NCI-H2227 (cell line): ENCODE results near the gene LRRC43.
"Not testable (repeated sequence)": the region's sequence is repeated elsewhere in the genome, so short reads cannot be mapped to it uniquely, and the experiment has no call there.

Source experiments
- DNase-seq: peaks from one replicate; lab custom pipeline; 2025; ENCODE audit not compliant: unreplicated experiment; lab: John Stamatoyannopoulos, UW

Gene LRRC43

DNA sequence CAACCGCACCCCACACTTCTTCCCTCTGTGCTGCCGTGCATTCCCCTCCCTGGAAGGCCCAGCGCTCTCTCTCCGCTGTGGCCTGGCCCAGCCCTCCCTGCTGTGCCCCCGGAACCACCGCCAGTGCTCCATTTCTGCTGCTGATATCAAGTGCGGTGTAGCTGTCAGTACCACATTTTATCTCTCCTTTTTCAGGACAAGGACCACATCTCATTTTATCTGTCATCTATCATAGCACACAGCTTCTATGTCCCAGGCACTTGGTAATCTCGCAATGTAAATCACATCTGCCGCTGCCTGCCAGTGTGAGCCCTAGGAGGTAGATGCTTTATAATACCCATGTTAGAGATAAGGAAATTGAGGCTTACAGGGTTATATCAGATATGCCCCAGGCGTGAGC, 27.2 kb upstream of the LRRC43 start:
- no peak for DNase-seq

DNA sequence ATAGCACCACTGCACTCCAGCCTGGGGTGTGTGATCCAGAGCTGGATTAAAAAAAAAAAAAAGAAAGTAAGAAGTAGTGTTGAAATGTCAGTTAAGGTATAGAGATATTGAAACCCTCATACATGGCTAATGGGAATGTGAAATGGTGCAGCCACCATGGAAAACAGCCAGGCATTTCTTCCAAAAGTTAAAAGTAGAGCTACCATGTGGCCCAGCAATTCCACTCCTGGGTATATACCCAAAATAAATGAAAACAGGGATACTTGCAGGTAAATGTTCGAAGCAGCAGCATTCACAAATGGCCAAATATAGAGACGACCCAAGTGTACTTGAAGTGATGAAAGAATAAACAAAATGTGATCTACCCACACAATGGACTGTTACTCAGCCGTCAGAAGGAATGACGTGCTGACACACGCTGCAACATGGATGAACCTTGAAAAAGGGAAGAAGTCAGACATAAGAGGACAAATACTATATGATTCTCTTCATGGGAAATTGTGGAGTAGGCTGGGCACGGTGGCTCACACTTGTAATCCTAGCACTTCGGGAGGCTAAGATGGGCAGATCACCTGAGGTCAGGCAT, 24.1 kb upstream of the LRRC43 start:
- DNase-seq = no peak

DNA sequence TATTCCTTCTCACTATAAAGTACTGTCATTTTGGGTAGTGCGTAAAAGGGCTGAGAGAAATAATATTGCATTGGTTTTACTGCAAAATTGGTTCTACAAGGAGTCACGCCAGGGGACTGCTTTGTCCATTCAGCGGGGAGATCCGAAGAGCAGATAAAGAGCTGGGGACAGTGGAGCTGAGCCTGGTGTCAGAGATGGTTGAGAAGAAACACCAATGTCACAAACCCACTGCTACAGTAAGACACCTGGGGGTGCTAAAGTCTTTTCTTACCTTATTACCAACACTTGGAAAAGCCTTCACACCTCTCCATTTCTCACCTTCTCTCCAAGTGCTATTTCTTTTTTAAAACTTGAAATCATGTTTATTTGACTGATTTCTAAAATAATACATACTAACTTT, 23.0 kb upstream of the LRRC43 start:
- no peak for DNase-seq

DNA sequence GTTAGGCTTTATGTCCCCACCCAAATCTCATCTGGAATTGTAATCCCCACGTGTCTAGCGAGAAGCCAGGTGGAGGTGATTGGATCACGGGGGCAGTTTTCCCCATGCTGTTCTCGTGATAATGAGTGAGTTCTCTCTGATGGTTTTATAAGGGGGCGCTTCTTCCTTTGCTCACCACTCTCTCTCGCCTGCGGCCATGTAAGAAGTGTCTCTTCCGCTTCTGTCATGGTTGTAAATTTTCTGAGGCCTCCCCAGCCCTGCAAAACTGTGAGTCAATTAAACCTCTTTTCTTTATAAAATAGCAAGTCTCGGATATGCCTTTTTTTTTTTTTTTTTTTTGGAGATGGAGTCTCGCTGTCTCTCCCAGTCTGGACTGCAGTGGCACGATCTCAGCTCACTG, 22.2 kb upstream of the LRRC43 start:
- DNase-seq = no peak

DNA sequence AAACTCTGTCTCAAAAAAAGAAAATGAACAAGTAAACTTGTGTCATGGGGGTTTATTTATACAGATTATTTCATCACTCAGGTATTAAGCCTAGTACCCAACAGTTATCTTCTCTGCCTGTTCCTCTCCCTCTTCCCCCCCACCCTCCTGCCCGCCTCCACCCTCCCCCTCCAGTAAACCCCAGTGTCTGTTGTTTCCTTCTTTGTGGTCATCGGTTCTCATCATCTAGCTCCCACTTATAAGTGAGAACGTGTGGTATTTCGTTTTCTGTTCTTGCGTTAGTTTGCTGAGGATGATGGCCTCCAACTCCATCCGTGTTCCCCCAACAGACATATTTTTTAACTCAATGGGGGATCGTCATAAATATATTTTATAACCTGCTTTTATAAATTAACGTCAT, 21.2 kb upstream of the LRRC43 start:
- no peak for DNase-seq

DNA sequence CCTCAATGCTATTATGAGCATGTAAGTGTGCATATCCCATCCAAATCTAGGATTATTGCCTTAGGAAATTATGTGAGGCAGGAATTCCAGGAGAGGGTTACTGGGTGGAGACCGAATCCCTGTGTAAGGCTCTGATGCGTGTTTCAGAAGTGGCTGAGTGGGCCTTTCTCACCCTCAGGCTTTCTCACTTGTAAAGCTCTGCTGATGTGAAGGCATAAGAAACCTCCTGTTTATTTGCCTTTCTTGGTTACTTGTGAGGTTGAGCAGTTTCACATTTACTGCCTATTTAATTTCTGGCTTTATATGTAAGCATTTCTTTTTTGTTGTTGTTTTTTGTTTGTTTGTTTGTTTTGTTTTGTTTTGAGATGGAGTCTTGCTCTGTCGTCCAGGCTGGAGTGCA, 19.9 kb upstream of the LRRC43 start:
- no peak for DNase-seq

DNA sequence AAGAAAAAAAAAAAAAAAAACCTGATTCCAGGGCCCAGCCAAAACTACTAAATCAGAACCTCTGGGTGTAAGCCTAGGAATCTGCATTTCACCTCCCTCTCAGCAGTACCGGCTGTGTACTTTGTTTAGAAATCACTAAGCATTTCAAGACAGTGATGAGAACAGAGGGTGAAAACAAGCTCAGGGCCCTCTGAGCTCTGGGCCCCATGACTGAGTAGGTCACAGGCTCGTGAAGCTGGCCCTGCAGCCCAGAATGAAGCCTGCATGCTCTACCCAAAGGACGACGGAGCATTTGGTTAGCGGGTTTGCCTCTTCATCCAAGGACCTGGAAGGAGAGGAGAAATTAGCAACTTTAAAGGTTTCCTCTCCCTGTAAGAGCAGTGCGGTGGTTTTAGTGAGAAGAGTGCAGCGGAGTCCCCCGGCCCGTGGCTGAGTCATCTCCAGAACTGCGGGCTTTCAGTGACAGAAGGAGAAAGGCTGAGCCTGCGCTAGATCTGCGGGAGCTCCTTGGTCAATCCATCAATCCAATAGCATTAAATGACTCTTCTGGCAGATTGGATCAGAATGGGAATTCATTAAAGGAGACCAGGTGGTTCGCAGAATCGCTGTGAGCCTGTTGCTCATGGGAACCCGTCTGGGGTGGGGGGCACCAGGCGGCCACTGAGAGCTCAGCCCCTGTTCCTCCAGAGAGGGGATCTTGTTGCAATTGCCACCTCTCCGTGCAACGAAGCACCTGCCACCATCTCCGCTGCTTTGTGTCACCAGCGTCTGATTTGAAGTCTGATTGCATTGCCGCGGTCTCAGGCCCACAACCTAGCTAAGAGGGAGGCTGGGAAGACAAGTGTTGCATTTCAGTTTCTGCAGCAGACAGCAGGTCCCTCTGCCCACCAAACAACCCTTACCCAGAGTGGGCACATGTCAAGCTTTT, 16.2 kb upstream of the LRRC43 start:
- DNase-seq = no peak

DNA sequence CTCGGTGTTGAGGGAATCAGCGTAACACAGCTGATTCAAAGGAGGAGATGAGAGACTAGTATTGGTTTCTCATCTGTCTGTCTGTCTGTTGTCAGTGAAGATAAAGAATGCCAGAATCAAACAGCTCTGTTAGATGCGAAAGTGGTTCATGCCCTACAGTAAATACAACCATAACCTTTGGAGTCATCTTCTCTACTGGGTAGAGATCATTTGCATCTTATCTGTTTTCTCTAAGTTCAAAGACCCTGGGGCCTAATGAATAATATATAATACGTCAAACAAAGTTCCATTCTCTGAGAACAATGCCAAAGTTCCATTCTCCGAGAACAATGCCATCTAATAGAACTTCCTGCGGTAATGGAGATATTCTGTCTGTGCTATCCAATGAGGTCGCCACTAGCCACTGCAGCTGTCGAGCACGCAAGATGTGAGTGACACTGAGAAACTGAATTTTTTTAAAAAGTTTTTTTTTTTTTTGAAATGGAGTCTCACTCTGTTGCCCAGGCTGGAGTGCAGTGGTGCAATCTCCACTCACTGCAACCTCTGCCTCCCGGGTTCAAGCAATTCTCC, 15.5 kb upstream of the LRRC43 start:
- no peak for DNase-seq

DNA sequence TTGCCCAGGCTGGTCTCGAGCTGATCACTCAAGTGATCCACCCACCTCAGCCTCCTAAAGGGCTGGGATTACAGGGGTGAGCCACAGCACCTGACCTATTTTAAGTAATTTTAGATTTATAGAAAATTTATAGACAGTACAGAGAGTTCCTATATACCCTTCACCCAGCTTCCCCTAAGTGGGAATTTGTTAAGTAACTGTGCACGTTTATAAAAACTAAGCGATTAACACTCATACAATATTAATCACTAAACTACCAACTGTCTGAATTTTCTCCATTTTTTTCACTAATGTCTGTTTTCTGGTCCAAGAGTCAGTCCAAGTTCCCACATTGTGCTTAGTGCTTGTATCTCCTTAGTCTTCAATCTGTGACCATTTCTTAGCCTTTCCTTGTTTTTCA, 14.4 kb upstream of the LRRC43 start:
- no peak for DNase-seq

DNA sequence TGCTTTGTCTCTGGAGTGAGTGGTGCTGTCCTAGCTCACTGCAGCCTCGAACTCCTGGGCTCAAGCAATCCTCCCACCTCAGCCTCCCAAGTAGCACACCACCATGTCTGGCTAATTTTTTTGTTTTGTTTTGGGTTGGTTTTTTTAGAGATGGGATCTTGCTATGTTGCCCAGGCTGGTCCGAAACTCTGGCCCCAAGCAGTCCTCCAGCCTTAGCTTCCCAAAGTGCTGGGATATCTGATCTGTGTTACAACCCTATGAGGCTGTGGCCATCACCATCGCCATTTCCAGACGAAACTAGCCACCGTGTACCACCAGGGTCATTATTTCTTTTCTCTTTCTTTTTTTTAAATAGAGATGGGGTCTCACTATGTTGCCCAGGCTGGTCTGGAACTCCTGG, 11.5 kb upstream of the LRRC43 start:
- no peak for DNase-seq

DNA sequence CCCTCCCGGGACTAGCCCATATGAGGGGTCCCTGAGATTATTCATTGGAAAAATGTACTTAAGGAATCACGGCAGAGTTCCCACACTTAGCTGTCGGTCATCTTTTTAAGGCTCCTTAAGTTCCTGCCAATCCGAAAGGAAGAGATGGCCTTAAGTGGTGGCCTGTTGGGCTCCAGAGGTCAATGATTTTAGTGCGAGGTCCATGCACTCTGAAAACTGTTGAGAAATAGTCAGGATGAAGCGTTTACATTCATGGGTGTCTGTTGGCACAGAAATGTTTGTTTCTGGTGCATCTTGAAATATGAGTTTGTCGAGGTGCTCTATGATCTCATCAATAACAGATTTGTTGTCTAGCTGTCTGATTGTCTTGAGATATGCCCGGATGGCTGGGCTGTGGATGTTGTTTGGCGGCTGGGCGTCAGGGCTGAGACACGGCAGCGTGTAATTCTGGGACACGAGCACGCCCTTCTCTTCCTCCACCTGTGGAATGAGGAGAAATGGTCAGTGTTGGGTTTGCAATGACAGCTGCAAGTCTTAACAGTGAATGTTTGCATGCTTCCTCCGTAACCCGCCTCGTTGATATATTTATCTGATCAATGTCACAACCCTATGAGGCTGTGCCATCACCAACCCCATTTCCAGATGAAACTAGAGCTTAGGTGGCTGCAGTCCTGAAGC, 10.5 kb upstream of the LRRC43 start:
- DNase-seq = no peak

DNA sequence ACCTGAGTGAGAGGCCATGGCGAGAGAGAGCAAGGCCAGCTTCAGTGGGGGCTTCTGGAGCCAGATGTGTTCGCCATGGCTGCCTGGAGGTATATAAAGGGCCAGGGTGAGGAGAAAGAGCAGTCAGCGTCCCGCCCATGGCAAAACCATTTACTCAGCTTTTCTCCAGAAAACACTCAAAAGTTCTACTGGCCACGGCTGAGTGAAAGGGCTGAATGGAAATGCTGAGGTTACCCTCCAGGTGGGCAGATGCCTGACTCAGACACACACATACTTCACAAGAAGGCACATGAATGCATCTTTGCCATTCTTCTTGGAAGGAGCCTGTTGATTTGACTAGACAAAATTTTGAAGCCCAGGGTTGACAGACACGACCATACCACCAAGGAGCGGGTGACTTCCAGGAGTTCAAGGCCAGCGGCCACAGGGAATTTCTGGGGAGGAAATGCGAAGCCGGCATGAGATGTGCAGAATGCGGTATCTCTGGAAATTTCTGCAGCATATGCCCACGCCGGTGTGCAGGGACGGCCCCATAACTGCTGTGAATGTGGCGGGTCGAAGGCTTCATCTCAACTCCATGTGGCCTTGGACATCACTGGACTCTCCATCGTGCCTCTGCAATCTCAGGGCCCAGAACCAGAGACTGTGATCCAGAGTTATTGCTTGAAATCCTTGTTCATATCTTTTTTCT, 8.6 kb upstream of the LRRC43 start, which contains the start of gene IL31:
TSS of gene IL31 (minus strand) at position 67 of the 691 bp plus-strand sequence. CDS start at position 18, 49 bp downstream.
- DNase-seq = no peak

DNA sequence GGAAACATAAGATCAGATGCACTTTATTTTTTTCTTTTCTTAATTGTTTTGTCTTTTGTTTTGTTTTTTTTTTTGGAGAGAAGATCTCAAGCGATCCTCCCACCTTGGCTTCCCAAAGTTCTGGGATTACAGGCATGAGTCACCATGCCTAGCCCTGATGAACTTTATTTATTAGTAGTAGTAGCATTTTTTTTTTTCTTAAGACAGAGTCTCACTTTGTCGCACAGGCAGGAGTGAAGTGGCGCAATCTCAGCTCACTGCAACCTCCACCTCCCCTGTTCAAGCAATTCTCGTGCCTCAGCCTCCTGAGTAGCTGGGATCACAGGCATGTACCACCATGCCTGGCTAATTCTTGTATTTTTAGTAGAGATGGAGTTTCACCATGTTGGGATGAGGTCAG, 6.5 kb upstream of the LRRC43 start:
- DNase-seq = not testable (repeated sequence)

DNA sequence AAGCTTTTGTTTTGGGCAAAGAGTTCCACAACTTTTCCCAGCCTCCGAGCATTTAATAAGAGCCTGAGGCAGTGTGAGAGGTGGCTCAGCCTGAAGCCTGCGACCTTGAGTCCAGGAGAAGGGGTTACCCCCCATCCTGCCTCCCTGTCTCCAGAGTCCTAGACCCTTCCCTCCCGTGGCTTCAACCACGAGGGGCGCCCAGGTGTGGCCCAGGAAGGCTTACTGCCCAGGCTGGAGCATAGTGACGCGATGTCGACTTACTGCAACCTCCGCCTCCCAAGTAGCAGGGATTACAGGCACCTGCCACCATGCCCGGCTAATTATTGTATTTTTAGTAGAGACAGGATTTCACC, 641 bp downstream of the LRRC43 start:
- no peak for DNase-seq

DNA sequence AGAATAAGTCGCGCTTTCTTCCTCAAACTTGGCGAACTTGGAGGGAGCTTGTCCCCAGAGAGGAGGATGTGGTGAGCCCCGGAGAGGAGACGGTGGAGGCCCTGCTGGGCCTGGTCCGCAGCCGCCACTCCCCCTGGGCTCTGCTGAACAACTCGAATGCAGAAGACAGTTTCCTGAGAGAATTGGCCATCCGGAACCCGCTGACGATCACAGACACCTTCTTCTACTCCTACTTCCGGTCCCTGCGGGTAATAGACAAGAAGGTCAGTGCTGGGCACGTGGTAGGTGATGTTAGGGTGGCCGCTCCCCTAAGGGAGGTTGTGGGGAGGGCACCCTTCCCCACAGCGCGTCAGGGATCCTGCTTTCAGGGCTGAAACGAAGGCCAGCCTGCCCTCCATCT, 1.6 kb downstream of the LRRC43 start:
- no peak for DNase-seq

DNA sequence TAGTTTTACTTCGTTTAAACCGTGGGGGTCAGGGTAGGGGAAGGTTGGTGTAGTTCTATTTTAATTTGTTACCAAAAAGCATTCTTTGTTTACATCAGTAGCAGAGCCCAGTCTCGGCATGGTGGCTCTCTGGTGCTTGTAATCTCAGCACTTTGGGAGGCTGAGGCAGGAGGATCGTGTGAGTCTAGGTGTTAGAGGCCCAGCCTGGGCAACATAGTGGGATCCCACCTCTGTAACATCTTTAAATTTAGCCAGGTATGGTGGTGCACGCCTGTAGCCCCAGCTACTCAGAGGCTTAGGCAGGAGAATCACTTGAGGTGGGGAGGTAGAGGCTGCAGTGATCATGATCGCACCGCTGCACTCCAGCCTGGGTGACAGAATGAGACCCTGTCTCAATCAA, 2.2 kb downstream of the LRRC43 start:
- no peak for DNase-seq

DNA sequence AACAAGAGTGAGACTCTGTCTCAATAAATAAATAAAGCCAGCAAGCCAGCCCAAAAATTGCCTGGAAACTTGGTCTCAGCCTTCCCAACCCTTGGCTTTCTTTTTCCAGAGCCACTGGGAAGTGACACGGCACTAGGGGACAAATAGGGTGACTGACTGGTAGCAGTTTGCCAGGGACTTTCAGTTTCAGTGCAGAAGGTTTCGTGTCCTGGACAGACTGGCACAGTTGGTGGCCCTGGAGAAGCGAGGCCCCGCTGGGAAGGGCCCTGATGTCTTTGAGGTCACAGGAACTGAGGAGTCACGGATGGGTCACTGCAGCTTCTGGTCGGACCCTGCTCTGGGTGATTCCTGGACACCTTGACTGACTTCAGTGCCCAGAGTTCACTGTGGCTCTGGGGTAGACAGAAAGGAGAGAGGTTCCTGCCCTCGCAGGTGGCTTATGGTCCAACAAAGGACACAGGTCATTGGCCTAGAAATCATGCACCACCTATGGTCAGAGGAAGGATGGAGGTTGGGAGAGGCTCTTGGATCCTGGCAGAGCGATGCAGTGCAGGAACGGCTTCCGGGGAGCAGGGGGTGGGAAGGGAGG, 2.7 kb downstream of the LRRC43 start:
- DNase-seq = no peak

DNA sequence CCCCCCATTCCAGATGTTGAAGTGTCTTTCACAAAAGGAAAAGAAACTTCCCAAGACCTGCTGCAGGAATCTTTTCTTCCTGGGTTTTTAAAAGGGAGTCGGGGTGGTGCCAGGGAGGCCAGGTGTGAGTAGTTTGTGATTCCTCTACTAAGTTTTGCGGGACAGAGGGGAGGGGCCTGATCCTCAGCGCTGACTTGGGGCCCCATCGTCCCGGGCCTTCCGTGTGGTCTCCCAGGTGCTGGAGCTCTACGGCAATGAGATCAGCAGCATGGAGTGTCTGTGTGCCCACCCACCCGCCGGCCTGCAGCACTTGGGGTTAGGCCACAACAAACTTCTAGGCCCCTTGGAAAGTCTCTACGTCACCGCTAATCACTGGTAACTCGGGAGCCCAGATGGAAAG, 4.5 kb downstream of the LRRC43 start:
- no peak for DNase-seq

DNA sequence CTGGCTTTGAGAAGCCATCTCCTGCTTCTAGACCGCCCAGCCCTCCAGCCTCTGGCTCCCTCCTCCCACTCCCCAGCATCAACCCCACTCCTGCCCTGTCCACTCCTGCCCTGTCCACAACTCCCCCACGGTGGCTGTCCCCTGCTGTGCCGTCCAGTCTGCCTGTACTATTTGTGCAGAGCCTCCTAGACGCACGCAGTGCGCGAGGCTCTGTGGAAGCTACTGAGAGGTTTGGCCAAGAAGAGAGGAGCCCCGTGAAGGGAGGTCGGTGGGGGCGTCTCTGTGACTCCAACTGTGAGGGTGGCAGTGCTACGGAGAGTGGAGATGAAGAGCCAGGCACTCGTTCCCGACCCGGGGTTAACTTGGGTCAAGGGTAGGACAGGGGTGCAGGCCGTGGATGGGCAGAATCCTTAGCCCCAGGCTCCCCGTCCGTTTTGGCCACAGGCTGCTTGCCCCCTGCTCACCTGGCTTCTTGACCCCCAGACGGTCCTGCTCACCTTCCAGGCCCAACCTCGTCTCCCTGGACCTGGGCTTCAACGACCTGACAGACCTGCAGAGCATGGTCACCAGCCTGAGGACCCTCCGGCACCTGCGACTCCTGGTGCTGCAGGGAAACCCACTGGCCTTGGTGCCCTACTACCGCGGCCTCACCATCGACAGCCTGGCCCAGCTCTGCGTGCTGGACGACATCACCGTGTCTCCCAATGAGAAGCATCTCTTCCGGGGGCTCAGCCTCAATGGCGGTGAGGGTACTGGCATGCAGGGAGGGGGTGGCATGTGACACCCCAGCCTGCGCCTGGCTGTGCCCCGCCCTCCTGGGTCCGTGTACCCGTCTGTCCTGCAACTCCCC, 6.9 kb downstream of the LRRC43 start:
- no peak for DNase-seq
